Rectal smooth muscle tissue (tissue), 1 donor: ENCODE measurements around the gene CAB39.

Experiments
- H3K27ac ChIP-seq: one replicate; pipeline ENCODE4 v1.7.0; 2013; ENCODE audit warnings: low read depth, low read length, inconsistent platforms
- H3K27me3 ChIP-seq: one replicate; pipeline ENCODE4 v1.7.0; 2013; ENCODE audit warnings: low read length; ENCODE audit not compliant: control insufficient read depth, insufficient read depth
- H3K36me3 ChIP-seq: one replicate; pipeline ENCODE4 v1.7.0; 2013; ENCODE audit warnings: low read length; ENCODE audit not compliant: control insufficient read depth, insufficient read depth
- H3K4me1 ChIP-seq: one replicate; pipeline ENCODE4 v1.7.0; 2013; ENCODE audit warnings: low read length; ENCODE audit not compliant: control insufficient read depth, insufficient read depth
- H3K4me3 ChIP-seq: one replicate; pipeline ENCODE4 v1.7.0; 2013; ENCODE audit warnings: low read length
- H3K9ac ChIP-seq: one replicate; pipeline ENCODE4 v1.7.0; 2013; ENCODE audit warnings: low read length

The CAB39 gene

GRCh38 chr2:230825354-230825753, 112.7 kb downstream of the CAB39 start:
- Histone ChIP-seq H3K4me3 (no peak overlapping the region), H3K9ac (no peak overlapping the region), H3K27me3 (peaks cover 10% of the 10 kb centered on the region), H3K4me1 (no peaks in the 10 kb centered on the region), H3K36me3 (no peaks in the 10 kb centered on the region), H3K27ac (no peak overlapping the region)

GRCh38 chr2:230827774-230828271, 115.2 kb downstream of the CAB39 start:
- H3K27me3 ChIP-seq: peaks cover 10% of the 10 kb centered on the region
- no peaks in the 10 kb centered on the region for H3K4me1 ChIP-seq
- no peak overlapping the region for H3K9ac ChIP-seq
- no peaks in the 10 kb centered on the region for H3K36me3 ChIP-seq
- H3K4me3 ChIP-seq: peak overlapping the region; percentile 34
- H3K27ac ChIP-seq: no peak overlapping the region

GRCh38 chr2:230828272-230828961, 115.8 kb downstream of the CAB39 start:
- Histone ChIP-seq H3K27me3 (peaks cover 10% of the 10 kb centered on the region), H3K27ac (no peak overlapping the region), H3K4me1 (no peaks in the 10 kb centered on the region), H3K36me3 (no peaks in the 10 kb centered on the region), H3K4me3 (peak overlapping the region; percentile 34), H3K9ac (no peak overlapping the region)

- peaks cover 10% of the 10 kb centered on the region for H3K27me3 ChIP-seq
- no peak overlapping the region for H3K27ac ChIP-seq
- no peak overlapping the region for H3K9ac ChIP-seq
- no peaks in the 10 kb centered on the region for H3K36me3 ChIP-seq
- H3K4me1 ChIP-seq: no peaks in the 10 kb centered on the region
- no peak overlapping the region for H3K4me3 ChIP-seq
Measured at GRCh38 chr2:230829293-230829692, 116.7 kb downstream of the CAB39 start.

- H3K27me3 ChIP-seq: peaks cover 10% of the 10 kb centered on the region
- no peaks in the 10 kb centered on the region for H3K36me3 ChIP-seq
- H3K9ac ChIP-seq: no peak overlapping the region
- H3K4me1 ChIP-seq: no peaks in the 10 kb centered on the region
- no peak overlapping the region for H3K4me3 ChIP-seq
- no peak overlapping the region for H3K27ac ChIP-seq
Measured at GRCh38 chr2:230829959-230830358, 117.3 kb downstream of the CAB39 start.

- Histone ChIP-seq H3K4me1 (no peaks in the 10 kb centered on the region), H3K9ac (no peak overlapping the region), H3K27me3 (peaks cover 10% of the 10 kb centered on the region), H3K36me3 (no peaks in the 10 kb centered on the region), H3K4me3 (no peak overlapping the region), H3K27ac (no peak overlapping the region)
Measured at GRCh38 chr2:230830428-230830827, 117.8 kb downstream of the CAB39 start.

- Histone ChIP-seq H3K27ac (no peak overlapping the region), H3K4me3 (no peak overlapping the region), H3K36me3 (no peaks in the 10 kb centered on the region), H3K9ac (no peak overlapping the region), H3K4me1 (no peaks in the 10 kb centered on the region), H3K27me3 (no peaks in the 10 kb centered on the region)
Measured at GRCh38 chr2:230840301-230840700, 127.7 kb downstream of the CAB39 start.

GRCh38 chr2:230842473-230842872, 129.8 kb downstream of the CAB39 start:
- H3K27ac ChIP-seq: no peak overlapping the region
- H3K36me3 ChIP-seq: no peaks in the 10 kb centered on the region

GRCh38 chr2:230843132-230843531, 130.5 kb downstream of the CAB39 start:
- no peaks in the 10 kb centered on the region for H3K36me3 ChIP-seq
- H3K27ac ChIP-seq: no peak overlapping the region
- H3K4me1 ChIP-seq: no peaks in the 10 kb centered on the region
- H3K9ac ChIP-seq: no peak overlapping the region
- H3K4me3 ChIP-seq: no peak overlapping the region
- no peaks in the 10 kb centered on the region for H3K27me3 ChIP-seq

More at GRCh38 chr2:230842473-230842872, 129.8 kb downstream of the CAB39 start:
- no peaks in the 10 kb centered on the region for H3K27me3 ChIP-seq
- H3K9ac ChIP-seq: no peak overlapping the region
- H3K4me3 ChIP-seq: no peak overlapping the region
- H3K4me1 ChIP-seq: no peaks in the 10 kb centered on the region

- no peak overlapping the region for H3K9ac ChIP-seq
- H3K27me3 ChIP-seq: no peaks in the 10 kb centered on the region
- no peaks in the 10 kb centered on the region for H3K36me3 ChIP-seq
- H3K4me3 ChIP-seq: no peak overlapping the region
- H3K27ac ChIP-seq: no peak overlapping the region
- H3K4me1 ChIP-seq: no peaks in the 10 kb centered on the region
Measured at GRCh38 chr2:230846360-230846759, 133.7 kb downstream of the CAB39 start.

- Histone ChIP-seq H3K27ac (no peak overlapping the region), H3K36me3 (no peaks in the 10 kb centered on the region), H3K27me3 (no peaks in the 10 kb centered on the region), H3K9ac (no peak overlapping the region), H3K4me3 (no peak overlapping the region), H3K4me1 (no peaks in the 10 kb centered on the region)
Measured at GRCh38 chr2:230847883-230848388, 135.3 kb downstream of the CAB39 start.

GRCh38 chr2:230849633-230850357, 137.2 kb downstream of the CAB39 start:
- no peak overlapping the region for H3K4me3 ChIP-seq
- no peaks in the 10 kb centered on the region for H3K36me3 ChIP-seq
- H3K27ac ChIP-seq: no peak overlapping the region
- no peaks in the 10 kb centered on the region for H3K4me1 ChIP-seq
- no peak overlapping the region for H3K9ac ChIP-seq
- H3K27me3 ChIP-seq: no peaks in the 10 kb centered on the region

GRCh38 chr2:230850358-230850658, 137.7 kb downstream of the CAB39 start:
- H3K27me3 ChIP-seq: no peaks in the 10 kb centered on the region
- no peak overlapping the region for H3K9ac ChIP-seq
- H3K4me3 ChIP-seq: no peak overlapping the region
- H3K4me1 ChIP-seq: no peaks in the 10 kb centered on the region
- H3K27ac ChIP-seq: no peak overlapping the region
- H3K36me3 ChIP-seq: no peaks in the 10 kb centered on the region
